Hepatic stellate cell (primary cell): ENCODE results near the gene EPB41L5.
"Not testable (repeated sequence)": the region's sequence is repeated elsewhere in the genome, so short reads cannot be mapped to it uniquely, and the experiment has no call there.

Experiments
- DNase-seq: peaks from one replicate; pipeline ENCODE4 v3.0.0; 2011; ENCODE audit warnings: low spot score

The EPB41L5 gene

DNA sequence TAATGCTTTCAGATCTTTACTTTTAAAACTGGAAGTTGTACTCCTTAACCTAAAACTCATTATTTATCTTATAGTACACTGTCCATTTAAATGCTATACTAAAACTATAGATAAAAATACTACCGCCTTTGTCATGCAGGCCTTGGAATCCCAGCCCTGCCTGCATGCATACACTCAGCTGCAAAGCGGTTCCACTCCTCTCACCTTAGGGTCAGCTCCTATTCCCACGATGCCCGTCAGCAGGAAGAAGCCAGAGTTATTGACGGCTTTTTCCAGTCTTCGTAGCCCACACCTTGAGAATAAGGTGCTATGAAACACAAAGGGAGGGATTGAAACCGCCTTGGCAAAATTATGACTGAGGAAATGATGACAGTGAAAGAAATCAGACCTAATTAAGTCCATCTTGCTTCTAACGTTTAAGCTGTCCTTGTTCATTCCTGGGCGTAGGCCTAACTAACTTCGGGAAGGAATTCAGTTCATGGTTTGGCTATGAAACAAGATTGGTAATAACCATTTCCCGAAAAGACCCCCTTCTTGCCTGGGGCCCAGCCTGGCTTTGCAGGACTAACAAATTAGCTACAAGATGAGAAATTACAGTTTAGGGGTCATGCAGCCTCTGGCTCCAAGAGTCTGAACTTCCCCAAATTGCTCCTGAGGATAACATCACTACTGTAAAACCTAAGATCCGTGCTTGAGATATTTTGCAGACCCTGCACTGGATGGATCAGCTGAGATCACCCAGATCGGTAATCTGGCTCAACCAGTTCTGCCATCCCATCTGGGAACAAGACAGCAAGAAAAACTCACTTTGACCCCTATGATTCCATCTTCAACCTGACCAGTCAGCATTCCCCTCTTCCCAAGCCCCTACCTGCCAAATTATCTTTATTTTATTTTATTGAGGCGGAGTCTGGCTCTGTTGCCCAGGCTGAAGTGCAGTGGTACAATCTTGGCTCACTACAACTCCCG lies 17.1 kb downstream of the EPB41L5 start:
- DNase-seq = no peak

- DNase-seq = no peak
Measured at GRCh38 chr2:120032297-120032696, 19.4 kb downstream of the EPB41L5 start.

DNA sequence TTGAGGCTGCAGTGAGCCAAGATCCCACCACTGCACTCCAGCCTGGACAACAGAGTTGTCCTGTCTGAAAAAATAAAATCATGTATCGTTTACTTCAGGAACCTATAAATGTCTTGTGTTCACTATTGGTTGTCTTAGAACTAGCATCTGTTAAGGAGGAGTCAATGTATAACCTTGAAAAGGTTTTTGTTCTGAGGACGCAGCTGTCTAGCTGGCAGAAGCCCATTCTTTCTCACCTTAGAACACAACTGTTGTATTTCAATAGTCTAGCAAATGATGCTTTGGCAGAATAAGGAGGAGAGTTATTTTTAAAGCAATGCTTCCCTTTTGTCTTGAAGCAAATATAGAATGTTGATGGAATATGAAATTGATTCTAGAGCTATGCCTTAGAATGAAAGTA lies 21.1 kb downstream of the EPB41L5 start:
- DNase-seq = no peak

DNA sequence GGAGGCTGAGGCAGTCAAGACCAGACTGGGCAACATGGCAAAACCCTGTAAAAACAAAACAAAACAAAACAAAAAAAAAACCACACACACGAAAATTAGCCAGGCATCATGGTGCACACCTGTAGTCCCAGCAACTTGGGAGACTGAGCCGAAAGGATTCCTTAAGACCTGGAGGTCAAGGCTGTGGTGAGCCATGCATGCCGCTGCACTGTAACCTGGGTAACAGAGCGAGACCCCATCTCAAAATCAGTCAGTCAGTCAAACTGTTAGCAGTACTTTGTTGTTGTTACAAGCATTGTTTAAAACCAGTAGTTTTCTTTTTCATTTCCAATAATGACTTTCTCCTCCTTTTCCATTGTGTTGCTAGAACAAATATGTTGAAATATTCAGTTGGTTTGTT lies 21.7 kb downstream of the EPB41L5 start:
- DNase-seq = no peak

- no peak for DNase-seq
Measured at GRCh38 chr2:120036145-120036544, 23.3 kb downstream of the EPB41L5 start.

DNA sequence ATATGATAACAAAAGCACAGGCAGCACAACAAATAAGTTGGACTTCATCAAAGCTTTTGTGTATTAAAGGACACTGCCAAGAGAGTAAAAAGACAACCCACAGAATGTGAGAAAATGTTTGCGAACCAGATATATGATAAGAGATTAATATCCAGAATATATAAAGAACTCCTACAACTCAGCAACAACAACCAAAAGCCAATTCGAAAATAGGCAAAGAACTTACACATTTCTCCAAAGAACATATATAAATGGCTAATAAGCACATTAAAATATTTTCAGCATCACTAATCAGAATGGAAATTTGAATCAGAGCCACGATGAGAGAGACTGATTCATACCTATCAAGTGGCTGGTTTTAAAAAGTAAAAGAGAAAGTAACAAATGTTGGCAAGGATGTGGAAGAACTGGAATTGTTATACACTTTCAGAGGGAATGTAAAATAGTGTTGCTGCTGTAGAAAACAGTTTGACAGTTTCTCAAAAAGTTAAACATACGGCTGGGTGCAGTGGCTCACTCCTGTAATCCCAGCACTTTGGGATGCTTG lies 25.2 kb downstream of the EPB41L5 start:
- DNase-seq = no peak

GRCh38 chr2:120042359-120042758 lies 29.5 kb downstream of the EPB41L5 start:
- DNase-seq = no peak

DNA sequence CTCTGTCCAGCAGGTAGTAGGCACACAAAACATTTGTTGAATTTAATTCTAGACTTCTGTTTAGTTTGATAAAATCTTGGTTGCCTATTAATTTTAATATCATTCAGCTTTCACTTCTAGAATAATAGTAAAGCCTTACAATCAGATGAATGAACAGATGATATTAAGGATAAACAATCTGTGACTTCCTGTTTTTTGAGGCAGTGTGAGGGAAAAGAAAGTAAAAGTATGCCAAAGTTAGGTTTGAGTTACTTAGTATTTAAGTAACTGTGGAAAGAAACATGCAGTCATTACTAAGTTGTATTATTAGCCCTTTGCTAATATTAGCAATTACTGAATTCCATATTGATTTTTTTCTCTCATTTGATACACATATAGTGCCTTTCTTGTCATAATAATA lies 31.5 kb downstream of the EPB41L5 start:
- no peak for DNase-seq

- not testable (repeated sequence) for DNase-seq
Measured at GRCh38 chr2:120045775-120046174, 32.9 kb downstream of the EPB41L5 start.

DNA sequence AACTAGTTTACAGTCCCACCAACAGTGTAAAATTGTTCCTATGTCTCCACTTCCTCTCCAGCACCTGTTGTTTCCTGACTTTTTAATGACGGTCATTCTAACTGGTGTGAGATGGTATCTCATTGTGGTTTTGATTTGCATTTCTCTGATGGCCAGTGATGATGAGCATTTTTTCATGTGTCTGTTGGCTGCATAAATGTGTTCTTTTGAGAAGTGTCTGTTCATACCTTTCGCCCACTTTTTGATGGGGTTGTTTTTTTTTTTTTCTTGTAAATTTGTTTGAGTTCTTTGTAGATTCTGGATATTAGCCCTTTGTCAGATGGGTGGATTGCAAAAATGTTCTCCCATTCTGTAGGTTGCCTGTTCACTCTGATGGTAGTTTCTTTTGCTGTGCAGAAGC lies 33.4 kb downstream of the EPB41L5 start:
- not testable (repeated sequence) for DNase-seq

DNA sequence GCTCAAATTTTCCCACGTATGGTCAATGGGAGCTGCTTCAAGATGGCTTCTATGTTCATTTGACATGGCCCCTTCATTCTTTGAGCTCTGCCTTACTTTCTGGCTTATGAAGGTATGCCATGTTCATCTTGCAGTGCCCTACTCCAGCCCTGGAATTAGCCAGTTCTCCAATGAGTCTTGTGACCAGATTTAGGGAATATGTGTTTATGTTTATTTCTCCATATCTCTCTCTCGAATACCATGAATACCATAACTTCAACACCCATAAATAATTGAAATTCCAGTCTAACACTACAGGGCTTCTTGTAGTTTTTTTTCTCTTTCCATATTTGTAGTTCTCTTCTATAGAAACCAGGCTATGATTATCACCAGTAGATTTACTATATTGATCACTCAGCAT lies 39.7 kb downstream of the EPB41L5 start:
- peak; percentile 14 for DNase-seq

DNA sequence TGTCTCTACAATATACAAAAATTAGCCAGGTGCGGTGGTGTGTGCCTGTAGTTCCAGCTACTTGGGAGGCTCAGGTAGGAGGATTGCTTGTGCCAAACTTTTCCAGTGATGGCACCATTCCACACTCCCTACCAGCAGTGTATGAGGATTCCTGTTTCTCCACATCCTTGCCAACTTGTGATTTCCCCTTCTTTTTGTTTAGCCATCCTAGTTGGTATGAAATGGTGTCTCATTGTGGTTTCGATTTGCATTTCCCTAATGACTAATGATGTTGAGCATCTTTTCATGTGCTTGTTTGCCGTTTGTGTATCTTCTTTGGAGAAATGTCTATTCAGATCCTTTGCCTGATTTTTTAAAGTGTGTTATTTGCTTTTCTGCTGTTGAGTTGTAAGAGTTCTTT lies 41.0 kb downstream of the EPB41L5 start:
- DNase-seq = no peak

GRCh38 chr2:120059483-120059882 lies 46.6 kb downstream of the EPB41L5 start:
- DNase-seq = no peak

DNA sequence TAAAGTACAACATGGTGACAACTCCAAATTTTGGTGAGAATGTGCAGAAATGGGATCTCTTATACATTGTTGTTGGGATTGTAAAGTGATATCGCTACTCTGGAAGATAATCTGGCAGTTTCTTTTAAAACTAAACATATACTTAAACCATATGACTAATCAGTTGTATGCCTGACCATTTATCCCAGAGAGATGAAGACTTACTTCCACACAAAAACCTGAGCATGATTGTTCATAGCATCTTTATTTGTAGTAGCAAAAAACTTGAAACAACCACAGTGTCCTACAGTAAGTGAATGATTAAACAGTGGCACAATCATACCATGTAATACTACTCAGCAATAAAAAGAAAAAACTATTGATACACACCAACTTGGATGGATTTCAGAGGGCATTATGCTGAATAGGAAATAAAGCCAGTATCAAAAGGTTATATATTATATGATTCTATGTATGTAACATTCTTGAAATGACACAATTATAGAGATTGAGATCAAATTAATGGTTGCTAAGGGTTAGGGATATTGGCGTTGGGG lies 47.3 kb downstream of the EPB41L5 start:
- no peak for DNase-seq

DNA sequence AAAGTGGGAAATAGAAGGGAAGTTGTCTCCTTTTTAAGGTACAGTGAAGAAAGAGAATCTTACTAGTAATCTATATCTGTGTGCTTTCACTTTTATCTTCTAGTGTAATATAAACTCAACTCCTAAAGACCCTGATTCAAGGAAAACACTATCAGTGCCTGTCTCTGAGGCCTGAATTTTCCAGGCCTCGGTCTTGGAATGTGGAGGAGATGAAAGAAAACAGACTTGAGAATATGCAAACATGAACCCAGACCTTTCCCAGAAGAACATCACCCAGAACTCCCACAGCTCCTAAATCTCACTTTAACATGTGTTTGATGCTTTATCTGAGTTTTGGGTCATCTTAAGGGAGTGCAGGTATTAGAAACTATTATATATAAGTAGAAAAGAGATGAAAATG lies 51.8 kb downstream of the EPB41L5 start:
- DNase-seq = no peak

DNA sequence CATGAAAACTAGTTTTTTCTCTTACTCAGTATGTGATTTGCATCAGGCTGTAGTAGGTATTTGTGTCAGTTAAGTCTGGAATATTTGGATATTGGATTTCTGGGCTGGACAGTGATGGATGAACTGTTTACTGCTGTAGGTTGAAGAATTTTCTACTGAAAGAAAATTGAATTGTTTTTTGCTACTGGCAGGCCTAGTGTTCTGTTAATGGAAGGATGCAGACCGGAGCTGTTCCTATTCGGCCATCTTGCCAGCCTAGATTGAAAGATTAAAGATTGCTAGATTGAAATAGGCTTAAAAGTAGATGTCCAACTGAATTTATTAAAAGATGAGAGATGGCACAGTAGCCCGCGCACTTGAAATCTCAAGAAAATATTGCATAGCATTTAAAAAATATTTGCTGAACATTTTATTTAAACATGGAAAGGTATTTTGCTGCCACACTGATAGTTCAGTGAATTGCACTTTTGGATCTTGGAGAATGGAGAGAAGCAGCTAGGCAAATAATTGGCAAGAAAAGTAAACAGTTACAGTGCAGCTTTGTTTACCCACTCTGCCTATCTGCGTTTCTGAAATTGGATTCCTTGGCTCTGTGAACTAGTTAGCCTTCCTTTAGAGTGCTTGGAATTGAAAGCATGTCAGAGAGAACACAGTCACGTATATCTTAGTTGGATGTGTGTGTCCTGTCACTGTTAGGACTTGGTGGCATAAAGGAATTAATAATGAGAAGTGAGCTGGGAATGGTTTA lies 54.1 kb downstream of the EPB41L5 start:
- DNase-seq = peak; percentile 8

GRCh38 chr2:120068040-120068658 lies 55.3 kb downstream of the EPB41L5 start:
- DNase-seq = not testable (repeated sequence)

DNA sequence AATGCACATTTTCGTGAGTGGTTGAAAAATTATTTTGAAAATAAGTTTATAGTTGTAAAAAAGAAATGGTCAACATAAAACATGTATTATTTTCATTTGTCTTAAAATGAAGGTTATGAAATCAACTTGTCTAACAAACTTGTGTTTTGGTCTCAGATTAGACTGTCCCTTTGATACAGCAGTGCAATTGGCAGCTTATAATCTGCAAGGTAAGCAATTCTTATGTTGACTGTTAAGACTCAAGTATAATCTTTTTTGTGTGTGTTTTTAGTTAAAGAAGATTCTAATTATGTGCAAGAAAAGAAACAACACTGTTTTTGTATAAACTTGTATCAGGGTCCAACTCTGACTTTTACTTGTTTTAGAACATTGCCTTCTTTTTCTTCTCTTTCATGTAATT lies 62.7 kb downstream of the EPB41L5 start:
- DNase-seq = no peak

DNA sequence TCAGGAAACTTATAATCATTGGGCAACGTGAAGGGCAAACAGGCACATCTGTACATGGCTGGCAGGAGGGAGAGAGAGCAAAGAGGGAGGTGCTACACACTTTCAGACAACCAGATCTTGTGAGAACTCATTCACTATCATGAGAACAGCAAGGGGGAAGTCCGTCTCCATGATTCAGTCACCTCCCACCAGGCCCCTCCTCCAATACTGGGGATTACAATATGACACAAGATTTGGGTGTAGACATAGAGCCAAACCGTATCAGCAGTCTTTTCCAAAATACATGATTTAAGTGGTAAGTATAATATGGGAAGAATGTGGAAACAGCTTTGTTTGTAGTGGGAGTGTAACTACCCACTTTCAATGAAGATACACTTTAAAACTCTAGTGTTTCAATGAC lies 65.0 kb downstream of the EPB41L5 start:
- no peak for DNase-seq

DNA sequence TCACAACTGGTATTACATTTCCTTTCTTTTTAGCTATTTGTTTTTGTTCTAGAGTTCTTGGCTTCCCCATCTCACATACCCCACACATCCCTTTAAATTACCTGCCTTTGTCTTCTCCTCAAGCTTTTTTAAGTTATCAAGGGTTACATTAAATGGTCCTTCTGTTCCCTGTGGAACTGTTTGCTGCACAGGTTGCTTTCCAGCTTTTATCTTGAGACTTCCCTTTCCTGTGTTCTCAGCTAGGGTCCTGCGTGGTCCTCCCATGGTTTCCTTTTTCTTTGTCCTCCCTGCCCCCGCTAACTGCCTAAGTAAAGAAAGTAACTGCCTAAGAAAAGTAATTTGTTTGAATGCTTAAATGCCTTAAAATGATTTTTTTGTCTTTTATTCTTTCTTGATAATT lies 66.8 kb downstream of the EPB41L5 start:
- DNase-seq = no peak

DNA sequence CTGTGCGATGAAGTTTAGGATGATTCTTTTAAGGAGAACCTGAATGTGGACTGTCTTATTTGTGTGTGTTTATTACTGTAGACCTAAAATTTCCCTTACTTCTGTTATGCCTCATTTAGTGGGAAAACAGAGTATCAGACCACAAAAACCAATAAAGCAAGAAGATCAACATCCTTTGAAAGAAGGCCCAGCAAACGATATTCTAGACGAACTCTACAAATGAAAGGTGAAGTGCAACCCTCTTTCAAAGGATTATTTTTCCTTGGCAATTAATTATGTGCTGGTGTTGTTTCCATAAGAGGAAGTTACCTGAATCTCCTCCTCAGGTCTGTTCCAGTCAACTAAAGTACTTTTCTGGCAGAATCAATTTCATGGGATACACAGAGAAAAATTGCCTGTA lies 78.6 kb downstream of the EPB41L5 start:
- DNase-seq = no peak

DNA sequence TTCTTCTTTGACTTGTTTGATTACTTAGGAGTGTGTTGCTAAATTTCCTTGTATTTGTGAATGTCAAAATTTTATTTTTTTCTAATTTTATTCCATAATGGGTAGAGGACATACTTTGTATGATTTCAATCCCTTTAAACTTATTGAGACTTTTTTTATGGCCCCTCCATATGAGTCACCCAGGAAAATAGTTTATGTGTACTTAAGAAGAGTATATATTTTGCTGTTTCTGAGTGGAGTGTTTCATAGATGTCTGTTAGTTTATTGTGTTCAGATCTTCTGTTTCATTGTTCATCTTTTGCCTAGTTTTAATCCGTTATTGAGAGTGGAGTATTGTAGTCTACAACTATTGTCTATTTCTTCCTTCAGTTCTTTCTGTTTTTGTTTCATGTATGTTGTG lies 81.9 kb downstream of the EPB41L5 start:
- DNase-seq = no peak
